ENCODE measurements around the gene AKAP12.

AKAP12 gene

GRCh38 chr6:151228788-151229400, 10.9 kb upstream of the AKAP12 start:
- H3K4me3 ChIP-seq (ENCODE audit: low read depth, low read length): no peak overlapping the region
- no peak for DNase-seq (ENCODE audit: low read depth)
- no peak for TF ChIP-seq POLR2A (IDR thresholded peaks at IDR 0.05; ENCODE audit: extremely low read depth, insufficient read length)
- TF ChIP-seq CTCF (IDR thresholded peaks at IDR 0.05; ENCODE audit: low read depth, low read length): no peak
- no peak for TF ChIP-seq MYC (IDR thresholded peaks at IDR 0.05; ENCODE audit: low read depth, low read length)
- TF ChIP-seq MAX (IDR thresholded peaks at IDR 0.05; ENCODE audit: low read depth, low read length): no peak

- TF ChIP-seq POLR2A (IDR thresholded peaks at IDR 0.05; ENCODE audit: extremely low read depth, insufficient read length) (no peak), MAX (IDR thresholded peaks at IDR 0.05; ENCODE audit: low read depth, low read length) (no peak), MYC (IDR thresholded peaks at IDR 0.05; ENCODE audit: low read depth, low read length) (no peak), CTCF (IDR thresholded peaks at IDR 0.05; ENCODE audit: low read depth, low read length) (no peak)
- no peak for DNase-seq (ENCODE audit: low read depth)
- H3K4me3 ChIP-seq (ENCODE audit: low read depth, low read length): no peak overlapping the region
Observed at GRCh38 chr6:151229401-151230276, 10.1 kb upstream of the AKAP12 start.

GRCh38 chr6:151230277-151230577, 9.5 kb upstream of the AKAP12 start:
- TF ChIP-seq MYC (IDR thresholded peaks at IDR 0.05; ENCODE audit: low read depth, low read length) (no peak), CTCF (IDR thresholded peaks at IDR 0.05; ENCODE audit: low read depth, low read length) (no peak), MAX (IDR thresholded peaks at IDR 0.05; ENCODE audit: low read depth, low read length) (no peak), POLR2A (IDR thresholded peaks at IDR 0.05; ENCODE audit: extremely low read depth, insufficient read length) (no peak)
- H3K4me3 ChIP-seq (ENCODE audit: low read depth, low read length): no peak overlapping the region
- DNase-seq (ENCODE audit: low read depth): no peak

- H3K4me3 ChIP-seq (ENCODE audit: low read depth, low read length): no peak overlapping the region
- TF ChIP-seq CTCF (IDR thresholded peaks at IDR 0.05; ENCODE audit: low read depth, low read length): no peak
- TF ChIP-seq MYC (IDR thresholded peaks at IDR 0.05; ENCODE audit: low read depth, low read length): no peak
- TF ChIP-seq MAX (IDR thresholded peaks at IDR 0.05; ENCODE audit: low read depth, low read length): no peak
- TF ChIP-seq POLR2A (IDR thresholded peaks at IDR 0.05; ENCODE audit: extremely low read depth, insufficient read length): no peak
- DNase-seq (ENCODE audit: low read depth): no peak
Observed at GRCh38 chr6:151232899-151233298, 6.9 kb upstream of the AKAP12 start.

GRCh38 chr6:151233731-151234130, 6.0 kb upstream of the AKAP12 start:
- no peak overlapping the region for H3K4me3 ChIP-seq (ENCODE audit: low read depth, low read length)
- DNase-seq (ENCODE audit: low read depth): no peak
- no peak for TF ChIP-seq POLR2A (IDR thresholded peaks at IDR 0.05; ENCODE audit: extremely low read depth, insufficient read length)
- no peak for TF ChIP-seq CTCF (IDR thresholded peaks at IDR 0.05; ENCODE audit: low read depth, low read length)
- TF ChIP-seq MYC (IDR thresholded peaks at IDR 0.05; ENCODE audit: low read depth, low read length): no peak
- no peak for TF ChIP-seq MAX (IDR thresholded peaks at IDR 0.05; ENCODE audit: low read depth, low read length)
